Measurements from ENCODE around the gene FGD2.
"Not testable (repeated sequence)": the region's sequence is repeated elsewhere in the genome, so short reads cannot be mapped to it uniquely, and the experiment has no call there.

FGD2 gene

GRCh38 chr6:37058984-37059343, 53.5 kb downstream of the FGD2 start:
- not testable (repeated sequence) for DNase-seq

- peak in 7 of 14 donors; percentile 15 to 72 (median 30) for DNase-seq
Measured at GRCh38 chr6:37059344-37060194, 54.1 kb downstream of the FGD2 start.

GRCh38 chr6:37060195-37060559, 54.7 kb downstream of the FGD2 start:
- DNase-seq, result no peak

DNA sequence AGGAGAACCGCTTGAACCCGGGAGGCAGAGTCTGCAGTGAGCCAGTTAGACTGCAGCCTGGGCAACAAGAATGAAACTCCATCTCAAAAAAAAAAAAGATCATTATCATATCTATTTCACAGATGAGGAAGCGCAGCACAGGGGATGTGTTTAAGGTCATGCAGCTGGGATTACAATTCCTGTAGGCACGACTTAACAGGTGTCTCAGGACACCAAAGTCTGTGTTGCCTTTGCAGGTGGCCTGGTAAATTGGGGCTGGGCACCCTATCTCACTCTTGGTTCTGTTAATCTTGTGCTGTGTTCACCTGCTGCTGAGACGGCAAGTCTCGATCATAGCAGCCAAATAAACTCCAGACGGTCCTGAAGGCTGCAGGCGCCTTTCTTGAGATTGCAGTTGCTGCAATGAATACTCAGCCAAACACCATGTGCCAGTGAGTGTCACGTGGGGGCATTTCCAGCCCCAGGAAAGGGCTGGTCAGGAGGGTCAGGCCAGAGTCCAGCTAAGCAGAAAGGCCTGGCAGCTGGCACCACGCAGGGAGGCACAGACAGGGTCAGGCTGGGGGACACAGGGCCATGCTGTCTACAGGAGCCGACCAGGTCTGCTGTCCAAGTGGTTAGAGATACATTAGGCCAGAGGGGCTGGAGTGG, 55.8 kb downstream of the FGD2 start:
- peak in 9 of 14 donors; percentile 6 to 74 (median 62) for DNase-seq

GRCh38 chr6:37062424-37062823, 57.0 kb downstream of the FGD2 start:
- no peak for DNase-seq

DNA sequence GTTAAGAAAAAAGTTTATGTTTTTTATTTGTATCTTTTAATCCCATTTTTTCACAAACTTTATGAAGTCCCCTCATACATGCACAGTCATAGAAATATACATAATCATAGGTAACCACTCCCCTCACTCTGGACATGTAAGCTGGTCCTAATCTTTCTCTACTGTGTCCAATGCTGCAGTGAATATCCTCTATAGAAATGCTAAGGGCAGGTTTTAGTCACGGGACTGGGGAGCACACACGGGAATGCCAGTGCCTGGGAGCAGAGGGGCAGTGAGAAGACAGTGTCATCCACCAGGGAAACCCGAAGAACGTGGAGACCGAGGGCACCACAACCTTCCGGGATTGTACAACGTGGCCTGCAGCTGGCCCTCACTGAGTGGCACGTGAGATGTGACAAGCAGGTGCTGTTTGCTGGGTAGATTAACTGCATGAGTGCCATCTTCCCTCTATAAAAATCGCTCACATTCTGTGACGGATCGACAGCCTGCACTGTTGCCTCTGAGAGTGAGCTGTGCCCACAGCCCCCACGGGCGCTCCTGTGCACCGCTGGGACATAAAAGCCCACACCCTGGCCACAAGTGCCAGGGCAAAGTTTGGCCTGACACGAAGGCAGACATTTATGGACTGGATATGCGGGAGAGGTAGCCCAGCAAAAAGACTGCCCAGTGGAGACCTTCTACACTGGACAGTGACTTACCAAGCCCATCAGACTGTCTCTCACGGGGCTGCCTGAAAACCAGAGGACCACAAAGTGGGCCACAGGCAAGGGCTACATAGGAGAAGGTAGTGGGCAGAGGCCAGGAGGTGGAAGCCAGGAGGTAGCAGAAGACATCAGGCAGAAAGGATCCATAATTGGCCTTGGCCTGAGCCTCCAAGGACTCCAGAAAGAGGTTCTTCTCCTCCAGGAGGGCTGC, 63.2 kb downstream of the FGD2 start:
- DNase-seq, result no peak

DNA sequence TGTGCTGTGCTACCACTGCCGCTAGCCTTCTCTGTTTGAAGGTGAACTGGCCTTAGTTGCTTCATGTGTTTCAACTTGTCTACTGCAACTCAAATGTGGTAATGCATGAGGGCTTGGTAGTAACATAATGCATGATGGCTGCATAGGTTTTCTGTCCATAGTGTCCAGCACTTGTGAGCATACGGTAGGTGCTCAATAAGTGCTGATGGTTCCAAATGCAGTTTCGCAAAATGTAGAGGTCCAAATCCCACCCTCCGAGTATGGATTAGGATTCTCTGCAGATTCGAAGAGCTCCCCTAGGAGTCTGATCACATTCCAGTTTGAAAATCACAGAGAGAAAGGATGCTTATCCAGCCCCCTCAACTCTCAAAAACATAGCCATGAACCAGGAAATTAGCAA, 64.2 kb downstream of the FGD2 start:
- DNase-seq, result no peak

GRCh38 chr6:37072526-37072925, 67.1 kb downstream of the FGD2 start:
- no peak for DNase-seq

- DNase-seq, result peak in 1 of 14 donors; percentile 57
Measured at GRCh38 chr6:37074053-37074827, 68.8 kb downstream of the FGD2 start.

- DNase-seq, result no peak
Measured at GRCh38 chr6:37077191-37077904, 71.9 kb downstream of the FGD2 start.

DNA sequence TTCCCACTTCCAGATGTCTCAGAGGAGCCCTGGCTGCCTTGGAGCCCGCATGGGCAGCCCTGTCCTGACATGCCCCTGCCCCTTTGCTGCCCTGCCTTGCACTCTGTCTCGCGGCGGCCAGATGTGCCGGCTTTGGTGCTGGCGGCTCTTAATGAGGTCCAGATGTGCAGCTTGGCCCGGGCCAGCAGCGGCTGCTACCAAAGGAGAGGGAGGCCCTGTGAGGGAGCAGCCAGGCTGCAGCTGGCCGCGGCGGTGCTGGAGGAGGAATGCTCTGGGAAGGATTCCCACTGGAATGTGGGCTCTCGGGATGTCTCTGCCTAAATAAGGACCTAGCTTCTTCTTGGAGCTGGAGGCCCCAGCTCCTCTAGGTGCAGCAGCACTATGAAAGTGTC, 72.4 kb downstream of the FGD2 start:
- no peak for DNase-seq

All from C1 segment of cervical spinal cord (tissue), 14 donors.